Measurements from ENCODE around the gene PEX6. TPM values are rescaled to one million over a fixed set of nuclear protein-coding genes. Genes with fewer than 3 reads are reported as not detected.

Gene PEX6
- total and polyA plus RNA-seq, 2 of the 13 experiments (the other 11 are each of a cell fraction or from before 2014, with no cell fraction given), result 5.1 to 6.7 TPM

- TF ChIP-seq SNAPC4 (CRISPR knock-in tag; IDR thresholded peaks at IDR 0.05) (no peak), ZNF383 (CRISPR knock-in tag; IDR thresholded peaks at IDR 0.05; ENCODE audit: borderline replicate concordance) (no peak), ZBTB25 (CRISPR knock-in tag; IDR thresholded peaks at IDR 0.05) (no peak; the same call in 1 of the 2 replicates), ZFY (CRISPR knock-in tag; IDR thresholded peaks at IDR 0.05) (peak; percentile 64), ZBTB33 (CRISPR knock-in tag; IDR thresholded peaks at IDR 0.05) (peak; percentile 42; the same call in 1 of the 2 replicates), PAX8 (CRISPR knock-in tag; IDR thresholded peaks at IDR 0.05; ENCODE audit: borderline replicate concordance) (no peak), TEAD2 (CRISPR knock-in tag; IDR thresholded peaks at IDR 0.05) (no peak), HMGXB4 (CRISPR knock-in tag; IDR thresholded peaks at IDR 0.05; ENCODE audit: borderline replicate concordance in 1 of 2, low read depth in 1 of 2) (peak; percentile 65 to 83; a peak in 2 of 4 replicates), ZNF513 (CRISPR knock-in tag; conservative IDR thresholded peaks at IDR 0.05) (no peak), ARID5B (CRISPR knock-in tag; IDR thresholded peaks at IDR 0.05) (peak; percentile 15; the same call in 1 of the 2 replicates), MAZ (IDR thresholded peaks at IDR 0.05; ENCODE audit: borderline replicate concordance, low read depth, low read length) (peak; percentile 89), MAZ (CRISPR knock-in tag; IDR thresholded peaks at IDR 0.05; ENCODE audit: low read depth) (peak; percentile 80; the same call in 1 of the 2 replicates)
Observed at GRCh38 chr6:43013843-43014433, 35.0 kb upstream of the PEX6 start, which contains the start of the genes KLHDC3 and MEA1 (continued).

Measured in HepG2 (cell line).